ENCODE measurements around the gene ZP4.
"Not testable (repeated sequence)": the region's sequence is repeated elsewhere in the genome, so short reads cannot be mapped to it uniquely, and the experiment has no call there.

The ZP4 gene

GRCh38 chr1:237875291-237875690 is 15.4 kb downstream of the ZP4 start:
- no peak for DNase-seq (ENCODE audit: low read depth)

GRCh38 chr1:237873487-237874211 is 17.1 kb downstream of the ZP4 start:
- DNase-seq (ENCODE audit: low read depth): peak; percentile 90

- no peak for DNase-seq (ENCODE audit: low read depth)
Measured at GRCh38 chr1:237868817-237869600, 21.7 kb downstream of the ZP4 start.

GRCh38 chr1:237867380-237867888 is 23.3 kb downstream of the ZP4 start:
- no peak for DNase-seq (ENCODE audit: low read depth)

GRCh38 chr1:237864338-237865244 is 26.1 kb downstream of the ZP4 start:
- no peak for DNase-seq (ENCODE audit: low read depth)

GRCh38 chr1:237863234-237863633 is 27.5 kb downstream of the ZP4 start:
- no peak for DNase-seq (ENCODE audit: low read depth)

GRCh38 chr1:237861944-237862343 is 28.8 kb downstream of the ZP4 start:
- no peak for DNase-seq (ENCODE audit: low read depth)

GRCh38 chr1:237858992-237859391 is 31.7 kb downstream of the ZP4 start:
- no peak for DNase-seq (ENCODE audit: low read depth)

GRCh38 chr1:237857455-237857854 is 33.3 kb downstream of the ZP4 start:
- no peak for DNase-seq (ENCODE audit: low read depth)

- no peak for DNase-seq (ENCODE audit: low read depth)
Measured at GRCh38 chr1:237852342-237852741, 38.4 kb downstream of the ZP4 start.

- peak; percentile 35 for DNase-seq (ENCODE audit: low read depth)
Measured at GRCh38 chr1:237851210-237851845, 39.4 kb downstream of the ZP4 start.

GRCh38 chr1:237843516-237843915 is 47.2 kb downstream of the ZP4 start:
- DNase-seq (ENCODE audit: low read depth): not testable (repeated sequence)

- no peak for DNase-seq (ENCODE audit: low read depth)
Measured at GRCh38 chr1:237841485-237841884, 49.2 kb downstream of the ZP4 start.

GRCh38 chr1:237838904-237839534 is 51.7 kb downstream of the ZP4 start:
- no peak for DNase-seq (ENCODE audit: low read depth)

GRCh38 chr1:237838320-237838719 is 52.4 kb downstream of the ZP4 start:
- no peak for DNase-seq (ENCODE audit: low read depth)

- no peak for DNase-seq (ENCODE audit: low read depth)
Measured at GRCh38 chr1:237834461-237834860, 56.3 kb downstream of the ZP4 start.

- no peak for DNase-seq (ENCODE audit: low read depth)
Measured at GRCh38 chr1:237834048-237834447, 56.7 kb downstream of the ZP4 start.

- no peak for DNase-seq (ENCODE audit: low read depth)
Measured at GRCh38 chr1:237832858-237833257, 57.9 kb downstream of the ZP4 start.
